ENCODE results near the gene ELL2.

ELL2 gene

DNA sequence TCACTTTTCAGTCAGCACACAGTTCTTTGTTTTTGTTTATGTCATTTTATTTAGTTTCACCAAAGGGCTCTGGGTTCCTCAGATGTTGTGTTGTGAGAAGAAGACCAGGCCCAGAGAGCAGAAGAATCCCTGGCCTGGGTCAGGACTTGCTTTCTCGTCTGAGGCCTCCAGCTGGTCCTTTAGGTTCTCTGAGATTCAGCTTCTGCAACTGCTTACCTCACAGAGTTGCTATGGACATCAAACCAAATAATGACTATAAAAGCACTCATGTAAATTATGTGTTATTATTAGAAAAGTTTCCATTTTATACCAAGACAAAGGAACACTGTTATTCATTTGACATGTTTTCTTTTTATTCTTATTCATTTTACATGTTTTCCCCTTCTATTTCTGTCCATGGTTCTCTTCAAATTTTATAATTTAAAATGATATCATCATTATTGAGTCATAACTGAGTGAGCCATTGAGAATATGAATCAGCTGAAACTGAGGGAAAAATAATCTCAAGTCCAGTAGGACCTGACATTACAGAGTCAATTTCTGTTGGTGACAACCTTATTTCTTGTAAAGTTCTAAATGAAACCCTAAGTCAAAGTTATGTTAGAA, 95.1 kb downstream of the ELL2 start:
- Histone ChIP-seq H3K9ac (no peak overlapping the region), H3K4me1 (peaks cover 20% of the 10 kb centered on the region), H3K27ac (no peak overlapping the region), H3K79me2 (no peaks in the 10 kb centered on the region), H3K4me2 (ENCODE audit: low read length) (no peak overlapping the region), H2AFZ (no peak overlapping the region), H3K27me3 (ENCODE audit: control insufficient read depth, insufficient read depth, low read length) (no peaks in the 10 kb centered on the region), H3K4me3 (ENCODE audit: low read depth, low read length) (no peak overlapping the region), H3K9me3 (ENCODE audit: control insufficient read depth, low read length) (no peaks in the 10 kb centered on the region), H3K36me3 (ENCODE audit: control insufficient read depth, insufficient read depth, low read length) (no peaks in the 10 kb centered on the region)
- no peak for TF ChIP-seq CTCF (IDR thresholded peaks at IDR 0.05)

DNA sequence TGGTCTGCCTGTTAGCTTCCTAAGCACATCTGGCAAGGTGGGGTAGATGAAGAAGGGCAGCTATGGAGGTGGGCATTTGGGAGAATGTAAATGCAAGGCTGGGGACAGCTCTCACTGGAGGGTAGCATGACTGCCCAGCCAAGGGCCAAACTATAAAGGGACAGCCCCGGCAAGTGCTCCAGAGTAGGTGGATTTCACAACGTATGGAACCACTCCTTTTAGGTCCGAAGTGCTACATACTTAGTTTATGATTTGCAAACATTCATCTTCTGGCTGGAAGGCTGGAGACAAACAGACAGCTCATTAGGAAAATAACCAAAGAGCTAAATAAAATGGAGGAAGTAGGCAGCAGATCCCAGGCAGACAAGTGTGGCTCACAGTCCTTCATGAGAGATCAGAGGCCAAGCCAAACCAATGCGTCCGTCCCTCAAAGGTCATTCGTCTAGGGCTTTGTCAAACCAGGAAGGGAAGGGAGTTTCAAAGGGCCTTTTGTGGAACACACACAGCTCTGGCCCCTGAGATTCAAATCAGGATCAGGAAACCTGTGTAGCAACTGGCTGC, 96.6 kb downstream of the ELL2 start:
- Histone ChIP-seq H3K4me1 (peaks cover 28% of the 10 kb centered on the region), H2AFZ (peak overlapping the region; percentile 40), H3K4me3 (ENCODE audit: low read depth, low read length) (no peak overlapping the region), H3K79me2 (no peaks in the 10 kb centered on the region), H3K4me2 (ENCODE audit: low read length) (no peak overlapping the region), H3K27ac (no peak overlapping the region), H3K9me3 (ENCODE audit: control insufficient read depth, low read length) (no peaks in the 10 kb centered on the region), H3K27me3 (ENCODE audit: control insufficient read depth, insufficient read depth, low read length) (no peaks in the 10 kb centered on the region), H3K9ac (no peak overlapping the region), H3K36me3 (ENCODE audit: control insufficient read depth, insufficient read depth, low read length) (no peaks in the 10 kb centered on the region)
- TF ChIP-seq CTCF (IDR thresholded peaks at IDR 0.05): no peak

DNA sequence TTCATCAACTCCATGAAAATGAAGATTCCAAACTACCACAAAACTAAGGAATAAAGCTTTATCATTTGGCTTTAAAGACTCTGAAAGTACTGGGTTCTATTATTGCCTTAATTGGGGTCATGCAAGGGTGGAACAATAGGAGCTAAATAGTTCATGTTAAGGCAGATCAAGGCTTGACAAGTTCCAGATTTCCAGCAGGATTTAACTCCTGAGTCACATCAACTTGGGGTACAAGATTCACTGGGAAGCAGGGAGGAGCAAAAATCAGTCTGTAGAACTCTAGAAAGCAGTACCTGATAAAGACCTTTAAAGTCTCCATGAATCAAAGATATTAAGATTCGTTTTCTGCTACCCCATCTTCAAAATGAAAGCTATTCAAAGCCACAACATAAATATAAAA, 97.2 kb downstream of the ELL2 start:
- Histone ChIP-seq H3K36me3 (ENCODE audit: control insufficient read depth, insufficient read depth, low read length) (no peaks in the 10 kb centered on the region), H3K4me1 (peaks cover 28% of the 10 kb centered on the region), H3K4me2 (ENCODE audit: low read length) (no peak overlapping the region), H3K9ac (no peak overlapping the region), H3K27me3 (ENCODE audit: control insufficient read depth, insufficient read depth, low read length) (no peaks in the 10 kb centered on the region), H3K27ac (no peak overlapping the region), H2AFZ (no peak overlapping the region), H3K79me2 (no peaks in the 10 kb centered on the region), H3K4me3 (ENCODE audit: low read depth, low read length) (no peak overlapping the region), H3K9me3 (ENCODE audit: control insufficient read depth, low read length) (no peaks in the 10 kb centered on the region)
- TF ChIP-seq CTCF (IDR thresholded peaks at IDR 0.05): no peak

- H3K27me3 ChIP-seq (ENCODE audit: control insufficient read depth, insufficient read depth, low read length): no peaks in the 10 kb centered on the region
- no peak for TF ChIP-seq CTCF (IDR thresholded peaks at IDR 0.05)
- H3K4me1 ChIP-seq: peaks cover 35% of the 10 kb centered on the region
- H3K4me3 ChIP-seq (ENCODE audit: low read depth, low read length): no peak overlapping the region
- no peaks in the 10 kb centered on the region for H3K36me3 ChIP-seq (ENCODE audit: control insufficient read depth, insufficient read depth, low read length)
- H3K79me2 ChIP-seq: no peaks in the 10 kb centered on the region
- H3K27ac ChIP-seq: peak overlapping the region; percentile 91
- no peak overlapping the region for H3K9ac ChIP-seq
- H3K9me3 ChIP-seq (ENCODE audit: control insufficient read depth, low read length): no peaks in the 10 kb centered on the region
- H3K4me2 ChIP-seq (ENCODE audit: low read length): no peak overlapping the region
- peak overlapping the region; percentile 86 for H2AFZ ChIP-seq
Measured at GRCh38 chr5:95863383-95863757, 98.3 kb downstream of the ELL2 start.

Data from parathyroid adenoma (tissue), 2 donors.